ENCODE results near the gene HHAT.
"Not testable (repeated sequence)": the region's sequence is repeated elsewhere in the genome, so short reads cannot be mapped to it uniquely, and the experiment has no call there.

DNA sequence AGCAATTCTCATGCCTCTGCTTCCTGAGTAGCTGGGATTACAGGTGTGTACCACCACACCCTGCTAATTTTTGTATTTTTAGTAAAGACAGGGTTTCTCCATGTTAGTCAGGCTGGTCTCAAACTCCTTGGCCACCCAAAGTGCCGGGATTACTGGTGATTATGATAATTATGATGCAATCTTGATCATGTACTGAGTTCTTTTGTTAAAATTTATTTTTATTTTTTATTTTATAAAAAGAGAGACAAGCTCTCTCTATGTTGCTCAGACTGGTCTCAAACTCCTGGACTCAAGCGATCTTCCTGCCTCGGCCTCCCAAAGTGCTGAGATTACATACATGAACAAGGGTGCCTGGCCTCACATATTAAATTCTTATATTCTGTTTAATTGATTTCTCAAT, 25.6 kb downstream of the HHAT start:
- TF ChIP-seq, protein P1, sequence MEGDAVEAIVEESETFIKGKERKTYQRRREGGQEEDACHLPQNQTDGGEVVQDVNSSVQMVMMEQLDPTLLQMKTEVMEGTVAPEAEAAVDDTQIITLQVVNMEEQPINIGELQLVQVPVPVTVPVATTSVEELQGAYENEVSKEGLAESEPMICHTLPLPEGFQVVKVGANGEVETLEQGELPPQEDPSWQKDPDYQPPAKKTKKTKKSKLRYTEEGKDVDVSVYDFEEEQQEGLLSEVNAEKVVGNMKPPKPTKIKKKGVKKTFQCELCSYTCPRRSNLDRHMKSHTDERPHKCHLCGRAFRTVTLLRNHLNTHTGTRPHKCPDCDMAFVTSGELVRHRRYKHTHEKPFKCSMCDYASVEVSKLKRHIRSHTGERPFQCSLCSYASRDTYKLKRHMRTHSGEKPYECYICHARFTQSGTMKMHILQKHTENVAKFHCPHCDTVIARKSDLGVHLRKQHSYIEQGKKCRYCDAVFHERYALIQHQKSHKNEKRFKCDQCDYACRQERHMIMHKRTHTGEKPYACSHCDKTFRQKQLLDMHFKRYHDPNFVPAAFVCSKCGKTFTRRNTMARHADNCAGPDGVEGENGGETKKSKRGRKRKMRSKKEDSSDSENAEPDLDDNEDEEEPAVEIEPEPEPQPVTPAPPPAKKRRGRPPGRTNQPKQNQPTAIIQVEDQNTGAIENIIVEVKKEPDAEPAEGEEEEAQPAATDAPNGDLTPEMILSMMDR (IDR thresholded peaks at IDR 0.05; ENCODE audit: insufficient read depth, low read depth, low read length), result not testable (repeated sequence)
- TF ChIP-seq EZH2 (IDR thresholded peaks at IDR 0.05; ENCODE audit: insufficient read depth, low read length), result not testable (repeated sequence)
